ENCODE results near the gene ADCY2. TPM values are rescaled to one million over a fixed set of nuclear protein-coding genes. Genes with fewer than 3 reads are reported as not detected.

The ADCY2 gene
- total and polyA plus RNA-seq, 2 experiments from 2014 or later = 23.8 to 74.9 TPM

DNA sequence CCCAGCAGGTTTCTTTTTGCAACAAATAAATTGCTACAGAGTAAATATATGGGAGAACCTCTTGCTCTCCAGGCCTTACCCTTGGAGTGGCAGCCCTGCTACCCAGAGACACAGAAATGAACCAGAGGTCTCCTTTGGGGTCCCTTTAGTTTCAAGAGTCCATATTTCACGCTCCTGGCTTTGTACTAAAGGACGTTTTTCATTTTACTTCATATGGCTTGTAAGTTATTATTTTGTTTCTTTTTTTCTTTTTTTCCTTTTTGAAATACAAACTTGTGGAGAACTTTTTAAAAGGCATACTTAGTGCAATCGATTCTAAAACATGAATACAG is 3.3 kb upstream of the ADCY2 start (continued):
- TF ChIP-seq, protein P1, sequence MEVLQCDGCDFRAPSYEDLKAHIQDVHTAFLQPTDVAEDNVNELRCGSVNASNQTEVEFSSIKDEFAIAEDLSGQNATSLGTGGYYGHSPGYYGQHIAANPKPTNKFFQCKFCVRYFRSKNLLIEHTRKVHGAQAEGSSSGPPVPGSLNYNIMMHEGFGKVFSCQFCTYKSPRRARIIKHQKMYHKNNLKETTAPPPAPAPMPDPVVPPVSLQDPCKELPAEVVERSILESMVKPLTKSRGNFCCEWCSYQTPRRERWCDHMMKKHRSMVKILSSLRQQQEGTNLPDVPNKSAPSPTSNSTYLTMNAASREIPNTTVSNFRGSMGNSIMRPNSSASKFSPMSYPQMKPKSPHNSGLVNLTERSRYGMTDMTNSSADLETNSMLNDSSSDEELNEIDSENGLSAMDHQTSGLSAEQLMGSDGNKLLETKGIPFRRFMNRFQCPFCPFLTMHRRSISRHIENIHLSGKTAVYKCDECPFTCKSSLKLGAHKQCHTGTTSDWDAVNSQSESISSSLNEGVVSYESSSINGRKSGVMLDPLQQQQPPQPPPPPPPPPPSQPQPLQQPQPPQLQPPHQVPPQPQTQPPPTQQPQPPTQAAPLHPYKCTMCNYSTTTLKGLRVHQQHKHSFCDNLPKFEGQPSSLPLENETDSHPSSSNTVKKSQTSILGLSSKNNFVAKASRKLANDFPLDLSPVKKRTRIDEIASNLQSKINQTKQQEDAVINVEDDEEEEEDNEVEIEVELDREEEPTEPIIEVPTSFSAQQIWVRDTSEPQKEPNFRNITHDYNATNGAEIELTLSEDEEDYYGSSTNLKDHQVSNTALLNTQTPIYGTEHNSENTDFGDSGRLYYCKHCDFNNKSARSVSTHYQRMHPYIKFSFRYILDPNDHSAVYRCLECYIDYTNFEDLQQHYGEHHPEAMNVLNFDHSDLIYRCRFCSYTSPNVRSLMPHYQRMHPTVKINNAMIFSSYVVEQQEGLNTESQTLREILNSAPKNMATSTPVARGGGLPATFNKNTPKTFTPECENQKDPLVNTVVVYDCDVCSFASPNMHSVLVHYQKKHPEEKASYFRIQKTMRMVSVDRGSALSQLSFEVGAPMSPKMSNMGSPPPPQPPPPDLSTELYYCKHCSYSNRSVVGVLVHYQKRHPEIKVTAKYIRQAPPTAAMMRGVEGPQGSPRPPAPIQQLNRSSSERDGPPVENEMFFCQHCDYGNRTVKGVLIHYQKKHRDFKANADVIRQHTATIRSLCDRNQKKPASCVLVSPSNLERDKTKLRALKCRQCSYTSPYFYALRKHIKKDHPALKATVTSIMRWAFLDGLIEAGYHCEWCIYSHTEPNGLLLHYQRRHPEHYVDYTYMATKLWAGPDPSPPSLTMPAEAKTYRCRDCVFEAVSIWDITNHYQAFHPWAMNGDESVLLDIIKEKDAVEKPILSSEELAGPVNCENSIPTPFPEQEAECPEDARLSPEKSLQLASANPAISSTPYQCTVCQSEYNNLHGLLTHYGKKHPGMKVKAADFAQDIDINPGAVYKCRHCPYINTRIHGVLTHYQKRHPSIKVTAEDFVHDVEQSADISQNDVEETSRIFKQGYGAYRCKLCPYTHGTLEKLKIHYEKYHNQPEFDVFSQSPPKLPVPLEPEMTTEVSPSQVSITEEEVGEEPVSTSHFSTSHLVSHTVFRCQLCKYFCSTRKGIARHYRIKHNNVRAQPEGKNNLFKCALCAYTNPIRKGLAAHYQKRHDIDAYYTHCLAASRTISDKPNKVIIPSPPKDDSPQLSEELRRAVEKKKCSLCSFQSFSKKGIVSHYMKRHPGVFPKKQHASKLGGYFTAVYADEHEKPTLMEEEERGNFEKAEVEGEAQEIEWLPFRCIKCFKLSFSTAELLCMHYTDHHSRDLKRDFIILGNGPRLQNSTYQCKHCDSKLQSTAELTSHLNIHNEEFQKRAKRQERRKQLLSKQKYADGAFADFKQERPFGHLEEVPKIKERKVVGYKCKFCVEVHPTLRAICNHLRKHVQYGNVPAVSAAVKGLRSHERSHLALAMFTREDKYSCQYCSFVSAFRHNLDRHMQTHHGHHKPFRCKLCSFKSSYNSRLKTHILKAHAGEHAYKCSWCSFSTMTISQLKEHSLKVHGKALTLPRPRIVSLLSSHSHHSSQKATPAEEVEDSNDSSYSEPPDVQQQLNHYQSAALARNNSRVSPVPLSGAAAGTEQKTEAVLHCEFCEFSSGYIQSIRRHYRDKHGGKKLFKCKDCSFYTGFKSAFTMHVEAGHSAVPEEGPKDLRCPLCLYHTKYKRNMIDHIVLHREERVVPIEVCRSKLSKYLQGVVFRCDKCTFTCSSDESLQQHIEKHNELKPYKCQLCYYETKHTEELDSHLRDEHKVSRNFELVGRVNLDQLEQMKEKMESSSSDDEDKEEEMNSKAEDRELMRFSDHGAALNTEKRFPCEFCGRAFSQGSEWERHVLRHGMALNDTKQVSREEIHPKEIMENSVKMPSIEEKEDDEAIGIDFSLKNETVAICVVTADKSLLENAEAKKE (CRISPR knock-in tag; IDR thresholded peaks at IDR 0.05) = no peak
- TF ChIP-seq POLR2AphosphoS5 (IDR thresholded peaks at IDR 0.05; ENCODE audit: low read depth) = no peak
- TF ChIP-seq CREB1 (CRISPR knock-in tag; IDR thresholded peaks at IDR 0.05; ENCODE audit: low read depth) = no peak

DNA sequence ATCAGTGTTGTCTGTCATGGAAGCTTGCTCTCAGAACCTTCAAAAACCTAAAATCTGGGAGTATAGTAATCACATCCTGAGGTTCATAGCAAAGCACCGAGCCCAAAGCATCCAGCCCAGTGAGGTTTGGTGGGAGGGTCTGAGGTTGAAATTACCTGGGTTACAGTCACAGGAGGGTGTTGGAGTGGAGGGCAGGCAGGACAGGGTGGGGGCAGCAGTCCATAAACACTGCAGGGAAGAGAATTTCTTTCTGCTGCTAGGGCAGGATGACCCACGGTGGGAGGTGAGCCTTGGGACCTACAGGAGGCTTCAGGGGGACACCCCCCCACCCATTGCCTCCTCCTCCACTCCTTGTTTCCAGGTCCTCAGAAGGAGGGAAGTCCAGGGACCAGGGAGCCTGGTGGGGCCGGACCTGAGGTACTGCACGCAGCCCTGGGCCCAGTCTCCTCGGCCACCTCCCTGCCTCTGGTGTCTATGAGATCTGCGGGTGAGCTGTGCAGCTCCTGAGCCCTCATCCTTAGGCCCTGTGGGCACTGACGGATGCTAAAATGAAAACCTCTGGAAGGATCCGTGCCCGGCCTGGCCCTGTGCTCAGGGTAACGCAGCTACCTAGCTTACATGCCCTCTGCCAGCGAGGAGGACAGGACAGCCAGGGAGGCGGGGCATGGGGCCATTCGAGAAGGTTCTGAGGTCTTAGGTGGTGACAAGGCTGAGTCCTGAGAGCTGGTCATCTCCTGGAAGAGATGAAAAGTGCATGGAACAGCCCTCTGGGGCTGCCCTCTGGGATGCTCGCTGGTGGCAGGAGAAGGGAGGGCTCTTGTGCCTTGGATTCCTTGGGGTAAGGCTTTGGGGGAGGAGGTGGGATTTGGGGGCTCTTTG is 1.8 kb upstream of the ADCY2 start:
- Mint-ChIP-seq H3K9me3 (no peaks in the 10 kb centered on the region), H3K36me3 (ENCODE audit: low read depth) (no peaks in the 10 kb centered on the region; the same call in 2 of the 3 replicates), H3K27me3 (ENCODE audit: insufficient read depth, low read depth, poor library complexity) (peaks cover 21% of the 10 kb centered on the region), H3K27ac (0 out of 2 replicates have a peak overlapping the region, but pooled peaks have one; percentile 4), H3K4me1 (peaks cover 50% of the 10 kb centered on the region), H3K4me3 (peak overlapping the region; percentile 75)
- peak; percentile 7; the same call in 1 of the 2 replicates for TF ChIP-seq POLR2AphosphoS5 (IDR thresholded peaks at IDR 0.05; ENCODE audit: low read depth)
- no peak for TF ChIP-seq EZH2phosphoT487 (IDR thresholded peaks at IDR 0.05; ENCODE audit: unreplicated experiment)
- ATAC-seq = peak; percentile 4
- Histone ChIP-seq H3K4me1 (ENCODE audit: insufficient read depth) (peaks cover 29% of the 10 kb centered on the region), H3K27ac (ENCODE audit: low read depth) (no peak overlapping the region), H4K20me1 (replicated peaks; ENCODE audit: insufficient read depth) (no peaks in the 10 kb centered on the region), H3K27me3 (ENCODE audit: insufficient read depth) (no peaks in the 10 kb centered on the region), H3K9me2 (ENCODE audit: insufficient read depth) (no peaks in the 10 kb centered on the region), H3F3A (replicated peaks; ENCODE audit: low read depth) (no peaks in the 10 kb centered on the region), H3K4me3 (peak overlapping the region; percentile 72), H2AFZ (no peak overlapping the region), H3K36me3 (ENCODE audit: insufficient read depth) (no peaks in the 10 kb centered on the region; the same call in 1 of the 2 replicates), H3K4me2 (peak overlapping the region; percentile 89), H3K79me2 (replicated peaks; ENCODE audit: insufficient read depth) (peaks cover 48% of the 10 kb centered on the region)
- no peak for DNase-seq (ENCODE audit: low spot score)

Data from GM23338 (cell line).